KMS-11 (cell line): ENCODE measurements around the gene IGFBP4.

Experiments used
- H2AFZ ChIP-seq: fragments of 200-600 bp; sonication (generic); 2 replicates; pipeline ENCODE4 v1.6.1; 2016; ENCODE audit warnings: antibody characterized with exemption, mixed run types, low read depth
- H3K27ac ChIP-seq: fragments of 200-600 bp; sonication (generic); 2 replicates; pipeline ENCODE4 v1.6.1; 2016; ENCODE audit warnings: mild to moderate bottlenecking, mixed run types
- H3K27me3 ChIP-seq: fragments of 200-600 bp; sonication (generic); 2 replicates; pipeline ENCODE4 v1.6.1; 2017; ENCODE audit warnings: mild to moderate bottlenecking, low read depth, mixed run types, moderate library complexity; ENCODE audit not compliant: insufficient read depth
- H3K36me3 ChIP-seq: fragments of 200-600 bp; sonication (generic); 2 replicates; pipeline ENCODE4 v1.6.1; 2017; ENCODE audit warnings: mild to moderate bottlenecking, mixed run types; ENCODE audit not compliant: insufficient read depth
- H3K4me1 ChIP-seq: fragments of 200-600 bp; sonication (generic); 2 replicates; pipeline ENCODE4 v1.6.1; 2016; ENCODE audit warnings: mild to moderate bottlenecking, low read depth, mixed run types; ENCODE audit not compliant: poor library complexity, severe bottlenecking
- H3K4me2 ChIP-seq: fragments of 200-600 bp; sonication (generic); 2 replicates; pipeline ENCODE4 v1.7.0; 2016; ENCODE audit warnings: mild to moderate bottlenecking, mixed run types
- H3K4me3 ChIP-seq: fragments of 200-600 bp; sonication (generic); IDR thresholded peaks from 2 replicates; pipeline ENCODE4 v1.6.1; 2017; ENCODE audit warnings: low read depth, low read length, mixed read lengths; ENCODE audit not compliant: insufficient read depth
- H3K79me2 ChIP-seq: fragments of 200-600 bp; sonication (generic); 2 replicates; pipeline ENCODE4 v1.6.1; 2016; ENCODE audit warnings: low read depth, mixed run types; ENCODE audit not compliant: insufficient read depth
- H3K9ac ChIP-seq: fragments of 200-600 bp; sonication (generic); 2 replicates; pipeline ENCODE4 v1.6.1; 2016; ENCODE audit warnings: mild to moderate bottlenecking, mixed run types
- H4K20me1 ChIP-seq: fragments of 200-600 bp; sonication (generic); 2 replicates; pipeline ENCODE4 v1.6.1; 2016; ENCODE audit warnings: mild to moderate bottlenecking, mixed run types; ENCODE audit not compliant: insufficient read depth
- TF ChIP-seq, protein P1 (sequence below): fragments of 200-600 bp; sonication (generic); conservative IDR thresholded peaks from 2 replicates; pipeline ENCODE4 v1.6.1; 2017; ENCODE audit warnings: low read depth, mild to moderate bottlenecking, antibody characterized with exemption, low read length, moderate library complexity, mixed read lengths

The IGFBP4 gene

GRCh38 chr17:40433551-40434415 is 9.5 kb upstream of the IGFBP4 start:
- Histone ChIP-seq H4K20me1 (no peaks in the 10 kb centered on the region), H3K4me2 (no peak overlapping the region), H3K9ac (no peak overlapping the region), H3K27ac (no peak overlapping the region), H3K27me3 (no peaks in the 10 kb centered on the region; the same call in 1 of the 2 replicates), H2AFZ (no peak overlapping the region), H3K4me3 (no peak overlapping the region), H3K36me3 (no peaks in the 10 kb centered on the region), H3K79me2 (no peaks in the 10 kb centered on the region), H3K4me1 (peaks cover 14% of the 10 kb centered on the region)
- TF ChIP-seq, protein P1, sequence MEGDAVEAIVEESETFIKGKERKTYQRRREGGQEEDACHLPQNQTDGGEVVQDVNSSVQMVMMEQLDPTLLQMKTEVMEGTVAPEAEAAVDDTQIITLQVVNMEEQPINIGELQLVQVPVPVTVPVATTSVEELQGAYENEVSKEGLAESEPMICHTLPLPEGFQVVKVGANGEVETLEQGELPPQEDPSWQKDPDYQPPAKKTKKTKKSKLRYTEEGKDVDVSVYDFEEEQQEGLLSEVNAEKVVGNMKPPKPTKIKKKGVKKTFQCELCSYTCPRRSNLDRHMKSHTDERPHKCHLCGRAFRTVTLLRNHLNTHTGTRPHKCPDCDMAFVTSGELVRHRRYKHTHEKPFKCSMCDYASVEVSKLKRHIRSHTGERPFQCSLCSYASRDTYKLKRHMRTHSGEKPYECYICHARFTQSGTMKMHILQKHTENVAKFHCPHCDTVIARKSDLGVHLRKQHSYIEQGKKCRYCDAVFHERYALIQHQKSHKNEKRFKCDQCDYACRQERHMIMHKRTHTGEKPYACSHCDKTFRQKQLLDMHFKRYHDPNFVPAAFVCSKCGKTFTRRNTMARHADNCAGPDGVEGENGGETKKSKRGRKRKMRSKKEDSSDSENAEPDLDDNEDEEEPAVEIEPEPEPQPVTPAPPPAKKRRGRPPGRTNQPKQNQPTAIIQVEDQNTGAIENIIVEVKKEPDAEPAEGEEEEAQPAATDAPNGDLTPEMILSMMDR: peak; percentile 67

DNA sequence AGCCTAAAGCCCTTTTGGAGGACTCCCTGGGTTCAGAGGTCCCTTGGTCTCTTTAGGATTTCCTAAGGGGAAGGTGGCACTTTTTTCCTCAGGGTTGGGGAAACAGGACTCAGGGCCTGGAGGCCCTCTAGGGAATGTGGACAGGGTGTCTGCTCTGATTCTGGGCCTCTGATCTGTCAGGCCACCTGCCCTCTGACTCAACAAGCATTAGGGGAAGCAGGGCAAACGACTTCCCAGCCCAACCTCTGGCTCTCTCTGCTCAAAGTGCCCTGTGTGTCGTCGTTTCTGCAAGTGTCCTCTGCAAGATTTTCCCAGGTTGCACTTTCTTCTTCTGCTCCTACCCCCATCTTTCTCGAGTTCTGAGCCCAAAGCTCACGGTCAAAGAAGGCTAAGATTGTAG is 6.6 kb upstream of the IGFBP4 start:
- H2AFZ ChIP-seq: no peak overlapping the region

DNA sequence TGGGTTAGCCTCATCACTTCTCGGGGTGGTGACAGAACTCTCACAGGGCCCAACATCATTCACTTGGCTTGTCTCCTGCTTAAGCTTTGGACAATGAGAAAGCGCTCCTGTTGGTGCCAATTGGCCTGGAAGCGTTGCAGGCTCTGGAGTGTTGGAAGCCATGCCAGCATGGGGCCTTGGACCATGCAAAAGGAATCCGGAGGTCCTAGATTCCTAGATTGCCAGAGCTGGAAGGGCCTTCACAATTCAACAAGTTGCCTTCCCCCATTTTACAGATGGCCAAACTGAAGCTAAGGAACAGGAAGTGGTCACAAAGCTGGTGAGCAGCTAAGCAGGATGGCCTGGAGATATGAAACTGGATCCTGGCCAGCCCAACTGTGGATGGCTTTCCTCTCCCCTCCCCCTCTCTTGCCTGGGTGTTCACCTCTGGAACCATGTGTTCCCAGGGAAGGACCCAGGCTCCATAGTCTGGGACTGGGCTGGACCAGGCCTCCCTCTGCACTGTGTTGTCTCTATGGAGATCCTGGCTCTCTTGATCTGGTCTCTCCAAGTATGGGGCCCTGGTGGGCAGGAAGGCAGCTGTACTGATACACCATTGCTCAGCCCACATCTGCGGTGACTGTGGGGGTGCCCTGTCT is 6.0 kb upstream of the IGFBP4 start:
- TF ChIP-seq, protein P1: no peak
- H3K4me1 ChIP-seq: peaks cover 14% of the 10 kb centered on the region
- H3K36me3 ChIP-seq: no peaks in the 10 kb centered on the region
- no peak overlapping the region for H3K27ac ChIP-seq
- no peaks in the 10 kb centered on the region for H3K79me2 ChIP-seq
- peaks cover 10% of the 10 kb centered on the region for H3K27me3 ChIP-seq
- H2AFZ ChIP-seq: no peak overlapping the region
- no peak overlapping the region for H3K9ac ChIP-seq
- no peak overlapping the region for H3K4me3 ChIP-seq
- peak overlapping the region; percentile 31 for H3K4me2 ChIP-seq
- no peaks in the 10 kb centered on the region for H4K20me1 ChIP-seq

More for the DNA sequence above, 6.6 kb upstream of the IGFBP4 start:
- Histone ChIP-seq H3K36me3 (no peaks in the 10 kb centered on the region), H3K4me2 (peak overlapping the region; percentile 31), H3K9ac (no peak overlapping the region), H3K4me3 (no peak overlapping the region), H4K20me1 (no peaks in the 10 kb centered on the region), H3K79me2 (no peaks in the 10 kb centered on the region), H3K27ac (no peak overlapping the region), H3K27me3 (peaks cover 5% of the 10 kb centered on the region; the same call in 1 of the 2 replicates), H3K4me1 (peaks cover 14% of the 10 kb centered on the region)
- TF ChIP-seq, protein P1: no peak

GRCh38 chr17:40440166-40440565 is 3.1 kb upstream of the IGFBP4 start:
- TF ChIP-seq, protein P1: no peak
- Histone ChIP-seq H3K9ac (no peak overlapping the region), H3K27ac (no peak overlapping the region), H4K20me1 (no peaks in the 10 kb centered on the region), H3K4me2 (no peak overlapping the region), H3K27me3 (peaks cover 28% of the 10 kb centered on the region), H3K36me3 (no peaks in the 10 kb centered on the region), H3K79me2 (no peaks in the 10 kb centered on the region), H3K4me3 (no peak overlapping the region), H3K4me1 (peaks cover 36% of the 10 kb centered on the region), H2AFZ (no peak overlapping the region)
